Measurements from ENCODE around the gene HAPLN3. TPM values are rescaled to one million over a fixed set of nuclear protein-coding genes. Genes with fewer than 3 reads are reported as not detected.

HAPLN3 gene
- total RNA-seq, 4 donors from 2014 or later, result 17.9 to 34.8 (median 23.1) TPM

DNA sequence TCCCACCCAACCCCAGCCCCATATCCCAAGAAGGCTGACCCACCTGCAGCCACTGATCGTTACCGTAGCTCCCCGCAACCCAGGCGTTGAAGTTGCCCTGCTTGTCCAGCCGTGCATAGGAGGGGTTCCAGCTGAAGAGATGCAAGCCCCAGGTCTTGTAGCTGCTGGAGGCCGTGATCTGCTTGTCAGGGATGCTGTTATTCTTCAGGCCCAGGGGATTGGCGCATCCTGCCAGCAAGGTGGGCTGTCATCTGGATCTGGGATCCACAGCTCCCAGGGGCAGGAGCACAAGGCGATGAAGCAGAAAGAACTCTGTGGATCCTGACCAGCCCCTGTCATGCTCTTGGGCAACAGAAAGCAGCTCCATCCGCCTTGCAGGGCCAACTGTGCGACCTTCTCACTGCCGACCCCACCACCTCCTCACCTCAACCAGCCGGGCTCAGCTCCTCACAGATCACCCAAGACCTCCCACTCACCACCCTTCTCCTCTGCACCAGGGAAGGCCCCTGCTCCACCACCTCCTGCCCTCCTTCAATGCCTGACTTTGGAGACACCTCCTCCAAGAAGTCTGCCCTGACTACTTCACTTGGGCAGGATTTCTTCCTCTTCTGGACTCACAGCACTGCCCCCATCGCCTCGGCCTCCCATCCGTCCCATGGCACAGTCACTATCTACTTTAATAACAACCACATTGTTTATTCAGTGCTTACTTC lies 6.3 kb upstream of the HAPLN3 start:
- intact Hi-C loops (cut with DNase I; ENCODE audit: low total_unique reads), result loop anchor here (10.0 kb wide), 2 partner anchors 273 to 277 kb away; partner anchors contain the start of gene AEN
- peaks cover 0 to 16% of the 10 kb centered on the region in 2 donors for H3K4me1 ChIP-seq

DNA sequence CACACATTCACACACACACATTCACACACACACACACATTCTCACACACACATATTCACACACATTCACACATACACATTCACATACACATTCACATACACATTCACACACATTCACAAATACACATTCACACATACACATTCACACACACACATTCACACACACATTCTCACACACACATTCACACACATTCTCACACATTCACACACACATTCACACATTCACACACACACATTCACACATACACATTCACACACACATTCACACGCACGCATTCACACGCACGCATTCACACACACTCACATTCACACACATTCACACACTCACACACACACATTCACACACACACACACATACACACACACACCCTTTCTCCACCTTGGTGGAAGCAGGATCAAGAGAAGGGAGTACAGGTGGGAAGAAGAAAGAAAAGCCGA lies 5.7 kb upstream of the HAPLN3 start:
- peaks cover 0 to 16% of the 10 kb centered on the region in 2 donors for H3K4me1 ChIP-seq
- intact Hi-C loops (cut with DNase I; ENCODE audit: low total_unique reads), result loop anchor here (10.0 kb wide), 2 partner anchors 274 to 276 kb away; partner anchors contain the start of gene AEN
- H3K36me3 ChIP-seq, result no peaks in the 10 kb centered on the region
- no peak for DNase-seq
- H3K27ac ChIP-seq, result no peak overlapping the region
- TF ChIP-seq POLR2A (IDR thresholded peaks at IDR 0.05), result no peak
- no peak overlapping the region for H3K4me3 ChIP-seq
- H3K27me3 ChIP-seq, result no peaks in the 10 kb centered on the region
- no peaks in the 10 kb centered on the region for H3K9me3 ChIP-seq

More for the DNA sequence above, 6.3 kb upstream of the HAPLN3 start:
- Histone ChIP-seq H3K4me3 (no peak overlapping the region), H3K27me3 (no peaks in the 10 kb centered on the region), H3K9me3 (no peaks in the 10 kb centered on the region), H3K27ac (no peak overlapping the region), H3K36me3 (no peaks in the 10 kb centered on the region)
- TF ChIP-seq, protein P1, sequence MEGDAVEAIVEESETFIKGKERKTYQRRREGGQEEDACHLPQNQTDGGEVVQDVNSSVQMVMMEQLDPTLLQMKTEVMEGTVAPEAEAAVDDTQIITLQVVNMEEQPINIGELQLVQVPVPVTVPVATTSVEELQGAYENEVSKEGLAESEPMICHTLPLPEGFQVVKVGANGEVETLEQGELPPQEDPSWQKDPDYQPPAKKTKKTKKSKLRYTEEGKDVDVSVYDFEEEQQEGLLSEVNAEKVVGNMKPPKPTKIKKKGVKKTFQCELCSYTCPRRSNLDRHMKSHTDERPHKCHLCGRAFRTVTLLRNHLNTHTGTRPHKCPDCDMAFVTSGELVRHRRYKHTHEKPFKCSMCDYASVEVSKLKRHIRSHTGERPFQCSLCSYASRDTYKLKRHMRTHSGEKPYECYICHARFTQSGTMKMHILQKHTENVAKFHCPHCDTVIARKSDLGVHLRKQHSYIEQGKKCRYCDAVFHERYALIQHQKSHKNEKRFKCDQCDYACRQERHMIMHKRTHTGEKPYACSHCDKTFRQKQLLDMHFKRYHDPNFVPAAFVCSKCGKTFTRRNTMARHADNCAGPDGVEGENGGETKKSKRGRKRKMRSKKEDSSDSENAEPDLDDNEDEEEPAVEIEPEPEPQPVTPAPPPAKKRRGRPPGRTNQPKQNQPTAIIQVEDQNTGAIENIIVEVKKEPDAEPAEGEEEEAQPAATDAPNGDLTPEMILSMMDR (IDR thresholded peaks at IDR 0.05), result no peak
- no peak for TF ChIP-seq POLR2A (IDR thresholded peaks at IDR 0.05)
- DNase-seq, result no peak

DNA sequence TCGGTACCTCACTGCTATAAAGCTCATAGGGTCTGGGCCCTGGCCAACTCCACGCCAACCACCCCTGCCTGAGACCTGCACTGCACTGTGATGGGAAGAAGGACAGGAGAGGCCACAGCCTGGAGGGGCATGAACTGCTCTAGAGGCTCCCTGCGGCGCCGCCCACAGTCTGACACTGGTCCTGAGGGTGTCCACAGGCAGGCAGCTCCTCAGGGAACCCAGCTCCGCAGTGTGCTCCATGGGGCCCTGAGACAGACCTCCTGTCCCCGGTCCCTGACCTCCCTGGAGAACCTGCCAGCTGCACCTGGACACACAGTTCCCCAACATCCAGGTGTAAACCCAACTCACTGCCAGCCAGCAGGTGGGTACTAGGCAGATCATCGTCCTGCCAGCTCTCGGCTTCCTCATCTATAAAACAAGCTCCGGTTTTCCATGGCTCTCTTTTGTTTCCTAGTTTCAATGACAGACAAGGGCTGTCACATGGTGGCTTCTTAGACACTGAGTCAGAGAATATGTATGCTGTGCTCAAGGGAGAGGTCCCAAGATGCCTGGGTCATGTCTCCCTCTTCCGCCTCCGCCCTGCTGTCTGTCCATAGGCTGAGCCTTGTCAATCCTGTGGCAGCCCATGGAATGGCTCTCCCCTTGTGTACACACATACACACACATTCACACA lies 5.1 kb upstream of the HAPLN3 start:
- Histone ChIP-seq H3K27me3 (no peaks in the 10 kb centered on the region), H3K4me1 (peaks cover 0 to 12% of the 10 kb centered on the region in 2 donors), H3K4me3 (no peak overlapping the region), H3K9me3 (no peaks in the 10 kb centered on the region), H3K36me3 (no peaks in the 10 kb centered on the region), H3K27ac (no peak overlapping the region)
- intact Hi-C loops (cut with DNase I; ENCODE audit: low total_unique reads), result loop anchor here (10.0 kb wide), 2 partner anchors 274 to 276 kb away; partner anchors contain the start of gene AEN
- TF ChIP-seq POLR2A (IDR thresholded peaks at IDR 0.05), result no peak
- TF ChIP-seq, protein P1 (IDR thresholded peaks at IDR 0.05), result no peak
- no peak for DNase-seq

DNA sequence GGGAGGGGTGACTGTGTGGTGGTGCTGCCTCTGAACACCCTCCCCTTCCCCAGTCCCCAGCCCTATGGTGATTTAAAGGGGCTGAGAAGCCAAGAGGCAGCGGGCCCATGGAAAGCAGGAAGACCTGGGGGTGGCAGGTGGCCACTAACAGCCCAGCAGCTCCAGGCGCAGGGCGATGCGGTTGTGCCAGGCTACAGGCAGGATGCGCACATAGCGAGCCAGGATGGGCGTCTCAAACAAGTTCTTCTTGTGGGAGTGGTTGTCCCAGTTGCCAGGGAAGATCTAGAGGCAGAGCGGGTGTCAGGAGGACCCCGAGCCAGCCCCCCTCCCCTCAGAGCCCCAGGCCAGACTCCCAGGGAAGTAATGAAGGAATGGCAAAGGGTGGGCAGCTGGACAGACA lies 3.9 kb upstream of the HAPLN3 start:
- Histone ChIP-seq H3K36me3 (no peaks in the 10 kb centered on the region), H3K27me3 (peaks cover 0 to under 1% of the 10 kb centered on the region in 2 donors), H3K9me3 (no peaks in the 10 kb centered on the region), H3K27ac (no peak overlapping the region), H3K4me3 (no peak overlapping the region), H3K4me1 (peaks cover 0 to 14% of the 10 kb centered on the region in 2 donors)
- intact Hi-C loops (cut with DNase I; ENCODE audit: low total_unique reads), result no loop called here
- no peak for TF ChIP-seq POLR2A (IDR thresholded peaks at IDR 0.05)
- TF ChIP-seq, protein P1 (IDR thresholded peaks at IDR 0.05), result no peak
- DNase-seq, result no peak

DNA sequence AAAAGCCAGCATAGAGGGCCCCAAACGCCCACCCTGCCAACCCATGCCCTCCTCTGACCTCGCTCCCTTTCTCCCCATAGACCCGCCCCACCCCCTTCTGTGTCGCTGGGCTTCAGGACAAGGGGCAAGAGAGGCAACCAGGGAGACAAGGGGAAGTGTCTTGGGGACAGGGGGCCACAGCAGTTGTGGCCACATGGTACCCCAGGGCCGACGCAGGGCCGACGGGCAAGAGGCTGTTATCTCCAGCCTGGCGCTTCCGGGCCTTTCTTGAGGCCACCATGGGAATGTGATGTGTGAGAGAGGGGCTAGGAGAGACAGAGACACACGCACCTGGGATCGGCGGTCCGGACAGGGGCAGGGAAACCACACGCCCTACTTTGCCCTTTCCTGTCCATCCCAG lies 3.4 kb upstream of the HAPLN3 start:
- Histone ChIP-seq H3K4me3 (no peak overlapping the region), H3K4me1 (peaks cover 0 to 16% of the 10 kb centered on the region in 2 donors), H3K27me3 (peaks cover 0 to 4% of the 10 kb centered on the region in 2 donors), H3K36me3 (no peaks in the 10 kb centered on the region), H3K9me3 (no peaks in the 10 kb centered on the region), H3K27ac (no peak overlapping the region)
- intact Hi-C loops (cut with DNase I; ENCODE audit: low total_unique reads), result no loop called here
- no peak for DNase-seq
- TF ChIP-seq, protein P1 (IDR thresholded peaks at IDR 0.05), result no peak
- no peak for TF ChIP-seq POLR2A (IDR thresholded peaks at IDR 0.05)
